ENCODE data around the gene UBE3C. TPM values are rescaled to one million over a fixed set of nuclear protein-coding genes. Genes with fewer than 3 reads are reported as not detected.
"Not testable (repeated sequence)": the region's sequence is repeated elsewhere in the genome, so short reads cannot be mapped to it uniquely, and the experiment has no call there.

The UBE3C gene
- total RNA-seq, 4 donors from 2014 or later, result 47.9 to 91.8 (median 66.2) TPM

DNA sequence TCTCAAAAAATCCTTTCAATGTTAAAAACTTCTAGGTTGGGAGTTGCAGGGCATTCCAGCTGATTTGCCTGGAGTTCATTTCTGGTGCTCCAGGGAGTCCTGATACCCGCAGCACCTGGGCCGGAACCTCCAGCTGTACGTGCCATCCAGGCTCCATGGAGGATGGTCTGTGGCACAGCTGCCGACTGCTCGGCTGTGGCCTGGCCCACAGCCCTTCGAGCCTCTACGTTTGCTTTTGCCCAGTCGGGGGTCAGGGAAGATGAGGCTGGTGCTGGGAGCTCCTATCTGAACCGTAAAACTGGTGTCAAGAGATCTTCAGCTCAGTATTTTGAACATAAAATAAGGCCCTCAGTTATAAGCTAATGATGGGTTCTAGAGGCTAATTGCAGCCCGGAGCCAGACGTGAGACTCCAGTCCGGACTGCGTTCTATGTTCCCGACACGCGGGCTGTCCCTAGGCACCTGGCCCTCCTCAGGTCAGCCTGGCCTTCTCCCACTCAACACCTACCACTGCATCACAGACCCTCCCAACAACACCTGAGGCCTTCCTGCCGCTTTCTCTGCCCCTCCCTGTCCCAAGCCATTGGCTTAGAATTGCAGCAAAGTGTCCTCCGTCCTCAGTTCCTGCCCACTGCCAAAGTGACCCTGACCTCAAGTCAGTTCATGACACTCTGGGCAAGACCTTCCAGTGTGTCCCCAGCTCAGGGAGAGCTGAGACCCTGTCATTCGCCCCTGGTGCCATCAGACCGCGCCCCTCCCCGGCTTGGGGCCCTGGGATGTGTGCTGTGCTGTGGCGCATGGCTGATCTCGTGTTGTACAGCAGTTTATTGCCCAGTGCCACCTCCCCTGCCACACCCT, 133.9 kb downstream of the UBE3C start:
- WGBS, 2 donors (ENCODE audit: low coverage in 1 of 2), result 67 to 74% methylated on average over 3 to 24 of the region's 24 CpGs

DNA sequence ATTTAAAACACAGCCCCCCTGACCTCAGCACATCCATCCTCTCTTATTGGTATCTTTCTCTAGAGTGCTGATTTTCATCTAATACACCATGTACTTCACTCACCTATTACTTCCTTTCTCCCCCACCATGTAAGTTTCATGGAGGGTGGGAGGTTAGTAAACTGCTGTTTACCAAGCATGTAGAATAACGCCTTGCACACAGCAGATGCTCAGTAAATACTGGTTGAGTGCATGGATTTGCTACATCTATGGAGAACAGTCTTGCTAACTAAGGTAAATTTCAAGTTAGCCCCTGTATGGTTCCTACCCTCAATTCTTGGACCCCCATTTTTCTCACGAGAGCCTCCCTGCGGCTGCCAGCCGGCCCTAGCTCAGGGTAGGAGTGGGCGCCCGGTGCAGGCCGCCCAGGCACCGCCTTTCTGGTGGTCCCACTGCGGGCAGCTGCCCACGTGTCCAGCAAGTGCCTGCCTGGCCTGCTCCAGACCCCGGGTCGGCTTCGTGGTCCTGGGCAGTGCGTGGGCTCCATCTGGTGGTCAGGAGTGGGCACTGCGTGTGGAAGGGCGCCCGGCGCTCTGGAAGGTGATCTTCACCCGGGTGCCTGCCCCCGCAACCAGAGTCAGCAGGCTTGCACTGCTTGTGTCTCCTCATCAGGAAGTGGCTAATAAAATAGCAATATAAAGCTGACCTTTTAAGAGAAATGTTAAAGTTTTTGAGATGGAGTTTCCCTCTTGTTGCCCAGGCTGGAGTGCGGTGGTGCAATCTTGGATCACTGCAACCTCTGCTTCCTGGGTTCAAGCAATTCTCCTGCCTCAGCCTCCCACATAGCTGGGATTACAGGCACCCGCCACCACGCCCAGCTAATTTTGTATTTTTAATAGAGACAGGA, 134.7 kb downstream of the UBE3C start:
- intact Hi-C loops (cut with DNase I; ENCODE audit: low total_unique reads), result loop anchor here (10.0 kb wide), 1 partner anchor 329 kb away; the partner anchor contains the start of gene NOM1
- H3K36me3 ChIP-seq, result no peaks in the 10 kb centered on the region
- peak; percentile 69 for DNase-seq
- in situ Hi-C loops (cut with MboI; ENCODE audit: low pct_ligation_motif_present in 1 of 4, low pct_unique_long_range_greater_than_20kb in 1 of 4, low sequenced_read_pairs in 3 of 4), result no loop called here
- TF ChIP-seq POLR2AphosphoS5 (IDR thresholded peaks at IDR 0.05) (peak in 1 of 3 donors; percentile 30), POLR2A (IDR thresholded peaks at IDR 0.05) (no peak), CTCF (IDR thresholded peaks at IDR 0.05) (peak; percentile 91 to 99 (median 97)), EP300 (IDR thresholded peaks at IDR 0.05; ENCODE audit: low read depth) (no peak)
- 22% methylated on average over 23 of the region's 23 CpGs; no CpG with 5 or more reads in 1 of the 2 donors for WGBS, 2 donors (ENCODE audit: low coverage in 1 of 2)
- no peaks in the 10 kb centered on the region for H3K27me3 ChIP-seq
- no peak overlapping the region for H3K4me3 ChIP-seq
- H3K27ac ChIP-seq, result no peak overlapping the region
- no peaks in the 10 kb centered on the region for H3K9me3 ChIP-seq
- peaks cover 6 to 25% (median 13%) of the 10 kb centered on the region in 4 donors for H3K4me1 ChIP-seq

More for the DNA sequence above, 133.9 kb downstream of the UBE3C start:
- Histone ChIP-seq H3K27ac (peak overlapping the region; percentile 50 to 75 (median 56)), H3K4me1 (peaks cover 6 to 25% (median 13%) of the 10 kb centered on the region in 4 donors), H3K4me3 (no peak overlapping the region), H3K36me3 (peaks cover 0 to 8% (median 4%) of the 10 kb centered on the region in 4 donors), H3K9me3 (no peaks in the 10 kb centered on the region), H3K27me3 (no peaks in the 10 kb centered on the region)
- TF ChIP-seq CTCF (IDR thresholded peaks at IDR 0.05) (no peak), POLR2A (IDR thresholded peaks at IDR 0.05) (no peak), EP300 (IDR thresholded peaks at IDR 0.05; ENCODE audit: low read depth) (no peak), POLR2AphosphoS5 (IDR thresholded peaks at IDR 0.05) (no peak)
- in situ Hi-C loops (cut with MboI; ENCODE audit: low pct_ligation_motif_present in 1 of 4, low pct_unique_long_range_greater_than_20kb in 1 of 4, low sequenced_read_pairs in 3 of 4) (no loop called here), intact Hi-C loops (cut with DNase I; ENCODE audit: low total_unique reads) (loop anchor here (10.0 kb wide), 1 partner anchor 328 kb away; the partner anchor contains the start of gene NOM1)
- DNase-seq, result no peak

DNA sequence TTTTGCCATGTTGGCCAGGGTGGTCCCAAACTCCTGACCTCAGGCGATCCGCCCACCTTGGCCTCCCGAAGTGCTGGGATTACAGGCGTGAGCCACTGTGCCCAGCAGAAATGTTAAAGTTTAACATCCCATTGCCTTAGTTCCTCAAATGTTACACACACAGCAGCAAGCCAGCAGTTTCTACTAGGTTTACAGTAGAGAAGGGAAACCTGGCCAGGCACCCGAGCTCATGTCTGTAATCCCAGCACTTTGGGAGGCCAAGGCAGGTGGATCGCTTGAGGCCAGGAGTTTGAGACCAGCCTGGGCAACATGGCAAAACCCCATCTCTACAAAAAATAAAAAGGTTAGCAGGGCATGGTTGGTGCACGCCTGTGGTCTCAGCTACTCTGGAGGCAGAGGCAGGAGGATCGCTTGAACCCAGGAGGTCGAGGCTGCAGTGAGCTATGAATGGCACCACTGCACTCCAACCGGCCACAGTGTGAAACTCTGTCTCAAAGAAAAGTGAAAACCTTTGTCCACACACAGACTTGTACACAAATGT, 135.4 kb downstream of the UBE3C start:
- in situ Hi-C loops (cut with MboI; ENCODE audit: low pct_ligation_motif_present in 1 of 4, low pct_unique_long_range_greater_than_20kb in 1 of 4, low sequenced_read_pairs in 3 of 4); H3K9me3 ChIP-seq; H3K36me3 ChIP-seq; DNase-seq; H3K4me3 ChIP-seq; H3K27ac ChIP-seq; H3K27me3 ChIP-seq: not testable (repeated sequence)
- H3K4me1 ChIP-seq, result peaks cover 6 to 31% (median 18%) of the 10 kb centered on the region in 4 donors
- WGBS, 2 donors (ENCODE audit: low coverage in 1 of 2), result 69% methylated on average over 10 of the region's 10 CpGs; no CpG with 5 or more reads in 1 of the 2 donors
- intact Hi-C loops (cut with DNase I; ENCODE audit: low total_unique reads), result loop anchor here (10.0 kb wide), 1 partner anchor 329 kb away; the partner anchor contains the start of gene NOM1

DNA sequence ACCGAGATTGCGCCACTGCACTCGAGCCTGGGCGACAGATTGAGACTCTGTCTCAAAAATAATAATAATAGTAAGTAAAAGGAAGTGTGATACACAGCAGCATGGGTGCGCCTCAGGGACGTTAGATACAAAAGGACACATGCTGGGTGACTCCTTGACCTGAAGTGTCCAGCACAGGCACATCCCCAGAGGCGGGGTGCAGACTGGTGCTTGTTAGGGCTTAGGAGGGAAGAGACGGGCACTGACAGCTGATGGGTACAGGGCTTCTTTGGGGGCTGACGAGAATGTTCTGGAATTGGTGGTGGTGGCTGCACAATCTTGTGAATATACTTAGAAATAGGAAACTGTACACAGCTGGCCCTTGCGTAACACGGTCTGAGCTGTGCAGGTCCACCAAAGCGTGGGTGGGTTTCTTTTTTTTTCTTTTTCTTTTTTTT, 136.3 kb downstream of the UBE3C start:
- peaks cover 6 to 39% (median 26%) of the 10 kb centered on the region in 4 donors for H3K4me1 ChIP-seq
- H3K4me3 ChIP-seq, result no peak overlapping the region
- no peaks in the 10 kb centered on the region for H3K27me3 ChIP-seq
- H3K27ac ChIP-seq, result no peak overlapping the region
- intact Hi-C loops (cut with DNase I; ENCODE audit: low total_unique reads), result loop anchor here (10.0 kb wide), 1 partner anchor 330 kb away; the partner anchor contains the start of gene NOM1
- H3K36me3 ChIP-seq, result no peaks in the 10 kb centered on the region
- DNase-seq, result no peak
- TF ChIP-seq POLR2AphosphoS5 (IDR thresholded peaks at IDR 0.05) (no peak), CTCF (IDR thresholded peaks at IDR 0.05) (no peak), POLR2A (IDR thresholded peaks at IDR 0.05) (no peak), EP300 (IDR thresholded peaks at IDR 0.05; ENCODE audit: low read depth) (no peak)
- H3K9me3 ChIP-seq, result no peaks in the 10 kb centered on the region
- WGBS, 2 donors (ENCODE audit: low coverage in 1 of 2), result 69 to 70% methylated on average over 4 to 12 of the region's 12 CpGs
- in situ Hi-C loops (cut with MboI; ENCODE audit: low pct_ligation_motif_present in 1 of 4, low pct_unique_long_range_greater_than_20kb in 1 of 4, low sequenced_read_pairs in 3 of 4), result no loop called here
